T-helper 2 cell treated with Interferon-gamma antibody and Interleukin-4, amounts not matched to agents 5 μg/mL and 100 μg/mL, for 36 hours (primary cell): Measurements from ENCODE around the gene NDST1.
"Not testable (repeated sequence)": the region's sequence is repeated elsewhere in the genome, so short reads cannot be mapped to it uniquely, and the experiment has no call there.

Experiments
- DNase-seq: peaks from one replicate; pipeline ENCODE4 v3.0.0; 2021; ENCODE audit warnings: low spot score
- H3K27ac Mint-ChIP-seq: one replicate; pipeline ENCODE4 v1.8.0; 2021; ENCODE audit warnings: mild to moderate bottlenecking, mixed read lengths
- H3K27me3 Mint-ChIP-seq: one replicate; pipeline ENCODE4 v1.8.0; 2021; ENCODE audit warnings: low read depth, mixed read lengths
- H3K36me3 Mint-ChIP-seq: one replicate; pipeline ENCODE4 v1.8.0; 2021; ENCODE audit warnings: low read depth, mixed read lengths
- H3K4me1 Mint-ChIP-seq: one replicate; pipeline ENCODE4 v1.8.0; 2021; ENCODE audit warnings: low read depth, mixed read lengths
- H3K4me3 Mint-ChIP-seq: one replicate; pipeline ENCODE4 v1.8.0; 2022; ENCODE audit warnings: mild to moderate bottlenecking, moderate library complexity, mixed read lengths
- H3K9me3 Mint-ChIP-seq: one replicate; pipeline ENCODE4 v1.8.0; 2021; ENCODE audit warnings: mixed read lengths

NDST1 gene

DNA sequence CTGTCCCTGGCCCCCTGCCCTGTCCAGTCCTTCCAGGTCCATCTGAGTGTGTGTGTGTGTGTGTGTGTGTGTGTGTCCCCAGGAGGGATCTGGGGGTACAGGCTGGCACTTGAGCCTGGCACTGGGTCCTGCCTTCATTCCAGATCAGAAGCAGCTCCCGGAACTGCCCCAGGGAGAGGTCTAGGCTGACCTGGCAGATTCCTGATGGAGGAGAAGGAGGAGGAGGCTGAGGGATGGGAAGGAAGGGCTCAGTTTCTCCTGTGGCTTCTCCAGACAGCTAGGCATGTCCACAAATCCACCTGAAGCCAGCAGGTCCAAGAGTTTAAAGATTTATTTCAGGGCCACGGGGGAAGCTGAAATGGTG, 328 bp downstream of the NDST1 start:
- no peaks in the 10 kb centered on the region for H3K36me3 Mint-ChIP-seq
- no peak for DNase-seq
- H3K4me1 Mint-ChIP-seq, result no peaks in the 10 kb centered on the region
- no peaks in the 10 kb centered on the region for H3K27me3 Mint-ChIP-seq
- H3K27ac Mint-ChIP-seq, result no peak overlapping the region
- H3K4me3 Mint-ChIP-seq, result no peak overlapping the region
- no peaks in the 10 kb centered on the region for H3K9me3 Mint-ChIP-seq

GRCh38 chr5:150508828-150509227, 897 bp downstream of the NDST1 start:
- Mint-ChIP-seq H3K9me3 (no peaks in the 10 kb centered on the region), H3K4me3 (no peak overlapping the region), H3K4me1 (no peaks in the 10 kb centered on the region), H3K27ac (no peak overlapping the region), H3K36me3 (no peaks in the 10 kb centered on the region), H3K27me3 (no peaks in the 10 kb centered on the region)
- no peak for DNase-seq

- no peak for DNase-seq
- no peaks in the 10 kb centered on the region for H3K9me3 Mint-ChIP-seq
- H3K36me3 Mint-ChIP-seq, result no peaks in the 10 kb centered on the region
- no peak overlapping the region for H3K27ac Mint-ChIP-seq
- no peaks in the 10 kb centered on the region for H3K27me3 Mint-ChIP-seq
- no peak overlapping the region for H3K4me3 Mint-ChIP-seq
- H3K4me1 Mint-ChIP-seq, result no peaks in the 10 kb centered on the region
Observed at GRCh38 chr5:150509992-150510391, 2.1 kb downstream of the NDST1 start.

DNA sequence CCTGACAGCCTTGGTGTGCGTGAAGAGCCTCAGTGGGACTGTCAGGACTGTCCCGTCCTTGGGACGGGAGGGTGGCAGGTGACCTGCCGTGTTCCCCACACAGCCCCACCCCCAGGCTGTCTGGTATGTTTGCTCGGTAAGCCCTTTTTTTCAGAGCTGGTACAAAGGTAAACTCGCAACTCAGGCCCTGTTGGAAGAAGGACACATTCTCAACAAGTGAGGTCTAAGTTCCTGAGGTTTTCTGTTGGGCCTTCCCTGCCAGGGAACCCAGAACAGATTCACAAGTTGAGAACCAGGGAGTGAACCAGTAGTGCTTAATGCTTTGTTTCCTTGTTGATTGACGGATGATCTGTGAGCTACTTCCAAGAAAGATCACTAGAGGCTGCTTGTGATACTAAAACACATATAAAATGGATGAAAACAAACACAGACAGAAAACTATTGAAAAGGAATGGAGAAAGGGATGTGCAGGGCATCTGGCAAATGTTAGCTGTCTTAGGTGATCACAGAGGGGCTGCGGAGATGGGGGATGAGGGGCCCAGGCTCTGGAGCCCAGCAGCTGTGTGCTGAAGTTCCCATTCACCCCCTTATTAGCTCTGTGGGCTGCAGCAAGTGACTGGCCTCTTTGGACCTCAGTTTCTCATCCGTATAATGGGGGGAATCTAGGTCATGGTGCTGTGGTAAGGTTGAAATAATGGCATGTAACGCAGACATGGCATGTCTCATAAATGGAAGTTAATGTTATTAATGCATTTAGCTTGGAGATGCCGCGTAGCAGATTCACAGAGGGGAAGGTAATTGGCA, 2.7 kb downstream of the NDST1 start:
- Mint-ChIP-seq H3K36me3 (no peaks in the 10 kb centered on the region), H3K4me3 (no peak overlapping the region), H3K27ac (no peak overlapping the region), H3K27me3 (no peaks in the 10 kb centered on the region), H3K4me1 (no peaks in the 10 kb centered on the region), H3K9me3 (no peaks in the 10 kb centered on the region)
- no peak for DNase-seq

DNA sequence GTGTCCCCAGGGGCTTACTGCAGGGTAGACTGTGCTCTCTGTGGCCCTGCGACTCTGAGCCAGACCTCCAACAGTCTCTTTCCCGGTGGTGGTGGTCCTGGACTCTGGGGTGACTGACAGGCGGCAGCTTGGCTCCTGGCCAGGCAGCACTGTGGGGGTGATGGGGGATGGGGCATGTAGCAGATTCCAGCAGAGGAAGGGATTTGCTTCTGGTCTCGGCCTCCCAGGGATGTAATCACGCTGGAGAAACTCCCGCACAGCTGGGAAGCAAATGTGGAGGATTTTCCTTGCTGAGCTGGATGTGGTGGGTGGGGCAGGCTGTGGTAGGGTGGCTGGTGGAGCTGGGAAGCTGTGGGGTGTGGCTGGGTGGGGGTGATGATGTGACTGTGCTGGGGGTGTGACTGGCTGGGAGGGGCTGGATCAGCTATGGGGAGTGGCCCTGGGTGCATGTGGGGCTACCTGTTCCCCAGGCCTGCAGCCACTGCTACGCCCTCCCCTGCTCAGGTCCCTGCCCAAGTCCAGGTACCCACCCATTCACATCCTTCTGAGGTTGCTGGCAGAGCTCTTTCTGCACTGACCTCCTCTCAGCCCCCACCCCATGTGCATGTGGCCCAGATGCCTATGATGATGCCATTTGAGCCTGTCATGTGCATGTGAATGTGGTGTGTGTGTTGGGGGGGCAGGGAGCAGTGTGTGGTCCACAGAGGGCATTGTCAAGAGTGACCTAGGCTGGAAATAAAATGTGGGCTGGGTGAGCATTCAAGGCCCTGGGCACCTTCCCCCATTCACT, 3.8 kb downstream of the NDST1 start:
- Mint-ChIP-seq H3K27me3 (no peaks in the 10 kb centered on the region), H3K9me3 (no peaks in the 10 kb centered on the region), H3K4me3 (no peak overlapping the region), H3K36me3 (no peaks in the 10 kb centered on the region), H3K27ac (no peak overlapping the region), H3K4me1 (no peaks in the 10 kb centered on the region)
- no peak for DNase-seq

GRCh38 chr5:150512368-150512747, 4.4 kb downstream of the NDST1 start:
- H3K4me1 Mint-ChIP-seq, result no peaks in the 10 kb centered on the region
- H3K4me3 Mint-ChIP-seq, result no peak overlapping the region
- no peak overlapping the region for H3K27ac Mint-ChIP-seq
- no peak for DNase-seq
- H3K9me3 Mint-ChIP-seq, result no peaks in the 10 kb centered on the region
- no peaks in the 10 kb centered on the region for H3K27me3 Mint-ChIP-seq
- no peaks in the 10 kb centered on the region for H3K36me3 Mint-ChIP-seq

DNA sequence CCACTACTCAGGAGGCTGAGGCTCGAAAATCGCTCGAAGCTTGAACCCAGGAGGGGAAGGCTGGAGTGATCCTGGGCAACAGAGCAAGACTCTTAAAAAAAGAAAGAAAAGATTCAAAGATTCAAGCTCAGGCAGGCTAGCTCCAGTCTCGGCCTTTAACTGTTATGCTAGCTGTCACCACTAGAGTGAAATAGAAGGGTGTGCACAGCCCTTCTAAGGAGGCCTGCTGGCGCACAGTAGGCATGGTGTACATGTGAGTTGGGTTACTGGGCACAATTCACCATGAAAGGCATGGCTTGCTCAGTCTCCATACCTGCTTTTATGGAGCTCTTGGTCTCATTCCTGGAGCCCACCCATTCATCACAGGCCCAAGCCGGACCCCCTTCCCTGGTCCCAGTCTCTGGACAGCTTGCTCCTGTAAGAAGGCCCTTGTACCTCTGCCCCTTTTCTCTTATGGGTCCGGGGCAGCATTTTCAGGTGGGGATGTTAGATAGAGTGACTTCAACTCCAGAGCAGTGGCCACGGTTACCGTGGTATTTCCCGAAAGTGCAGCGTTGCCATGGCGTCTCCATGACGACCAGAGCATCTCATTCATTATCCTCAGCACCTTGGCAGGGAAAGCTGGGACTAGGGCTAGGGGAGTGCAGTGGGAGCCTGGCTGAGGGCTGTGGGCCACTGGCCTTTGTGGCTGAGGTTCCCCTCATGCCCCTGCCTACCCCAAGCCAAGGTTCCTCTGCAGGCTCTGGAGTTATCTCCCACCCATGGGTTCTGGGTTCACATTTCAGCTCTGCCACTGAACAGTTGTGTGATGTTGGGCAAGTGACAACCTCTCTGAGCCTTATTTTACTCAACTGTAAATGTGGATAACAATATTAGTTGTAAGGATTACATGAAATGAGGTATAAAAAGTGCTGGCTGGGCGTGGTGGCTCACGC, 5.7 kb downstream of the NDST1 start:
- H3K27me3 Mint-ChIP-seq, result no peaks in the 10 kb centered on the region
- no peak for DNase-seq
- no peak overlapping the region for H3K4me3 Mint-ChIP-seq
- no peaks in the 10 kb centered on the region for H3K9me3 Mint-ChIP-seq
- H3K4me1 Mint-ChIP-seq, result no peaks in the 10 kb centered on the region
- no peak overlapping the region for H3K27ac Mint-ChIP-seq
- no peaks in the 10 kb centered on the region for H3K36me3 Mint-ChIP-seq

DNA sequence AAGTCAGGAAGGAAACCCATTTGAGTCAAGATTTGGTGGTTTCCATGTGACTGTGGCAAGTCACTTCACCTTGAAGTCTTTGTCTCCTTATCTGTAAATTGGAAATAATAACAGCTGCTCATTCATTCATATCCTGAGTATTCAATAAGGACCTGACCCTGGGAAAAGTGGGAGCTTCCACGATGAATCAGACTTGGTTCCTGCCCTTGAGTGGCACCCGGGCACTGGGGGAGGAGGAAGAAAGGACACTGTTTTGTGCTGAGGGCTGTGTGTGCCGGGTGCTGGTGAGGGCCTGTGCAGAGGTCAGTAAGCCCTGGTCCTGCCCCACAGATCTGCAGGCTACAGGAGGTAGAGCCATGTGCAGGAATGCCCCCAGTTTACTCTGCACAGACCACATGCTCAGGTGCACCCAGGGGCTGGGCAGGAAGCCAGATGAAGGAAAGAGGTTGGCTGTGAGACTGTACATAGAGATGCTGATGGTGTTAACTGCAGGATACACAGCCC, 6.8 kb downstream of the NDST1 start:
- no peaks in the 10 kb centered on the region for H3K9me3 Mint-ChIP-seq
- H3K4me1 Mint-ChIP-seq, result no peaks in the 10 kb centered on the region
- no peak overlapping the region for H3K4me3 Mint-ChIP-seq
- no peak overlapping the region for H3K27ac Mint-ChIP-seq
- H3K27me3 Mint-ChIP-seq, result no peaks in the 10 kb centered on the region
- H3K36me3 Mint-ChIP-seq, result no peaks in the 10 kb centered on the region
- DNase-seq, result no peak

DNA sequence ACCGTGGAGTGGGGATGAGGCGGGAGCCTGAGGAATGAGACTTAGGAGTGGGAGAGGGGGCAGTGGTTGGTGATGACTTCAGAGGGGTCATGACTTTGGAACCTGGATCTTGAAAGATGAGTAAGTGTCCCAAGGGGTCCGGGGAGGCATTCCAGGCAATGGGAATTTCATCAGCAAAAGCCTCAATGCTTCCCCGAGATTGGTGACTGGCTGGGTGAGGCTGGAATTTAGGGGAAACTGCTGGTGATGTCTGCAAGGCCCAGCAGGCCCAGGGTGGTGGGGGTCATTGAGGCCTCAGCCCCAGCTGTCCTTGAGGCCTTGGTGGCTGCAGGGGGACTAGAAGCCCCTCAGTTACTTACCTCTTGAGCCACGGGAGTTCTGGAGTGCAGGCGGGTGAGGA, 7.5 kb downstream of the NDST1 start:
- Mint-ChIP-seq H3K4me3 (no peak overlapping the region), H3K27ac (no peak overlapping the region), H3K4me1 (no peaks in the 10 kb centered on the region), H3K27me3 (no peaks in the 10 kb centered on the region), H3K9me3 (no peaks in the 10 kb centered on the region), H3K36me3 (no peaks in the 10 kb centered on the region)
- DNase-seq, result no peak

- no peaks in the 10 kb centered on the region for H3K9me3 Mint-ChIP-seq
- no peaks in the 10 kb centered on the region for H3K27me3 Mint-ChIP-seq
- no peak overlapping the region for H3K4me3 Mint-ChIP-seq
- no peaks in the 10 kb centered on the region for H3K36me3 Mint-ChIP-seq
- H3K4me1 Mint-ChIP-seq, result no peaks in the 10 kb centered on the region
- no peak for DNase-seq
- no peak overlapping the region for H3K27ac Mint-ChIP-seq
Observed at GRCh38 chr5:150516011-150516410, 8.1 kb downstream of the NDST1 start.

- no peaks in the 10 kb centered on the region for H3K9me3 Mint-ChIP-seq
Observed at GRCh38 chr5:150517272-150518152, 9.6 kb downstream of the NDST1 start.

GRCh38 chr5:150518712-150519559, 11.0 kb downstream of the NDST1 start:
- H3K36me3 Mint-ChIP-seq, DNase-seq, H3K4me3 Mint-ChIP-seq, H3K27ac Mint-ChIP-seq, H3K4me1 Mint-ChIP-seq, H3K27me3 Mint-ChIP-seq, H3K9me3 Mint-ChIP-seq: not testable (repeated sequence)

More at GRCh38 chr5:150517272-150518152, 9.6 kb downstream of the NDST1 start:
- Mint-ChIP-seq H3K4me1 (no peaks in the 10 kb centered on the region), H3K36me3 (no peaks in the 10 kb centered on the region), H3K27me3 (no peaks in the 10 kb centered on the region), H3K27ac (no peak overlapping the region), H3K4me3 (no peak overlapping the region)
- no peak for DNase-seq
